OCI-LY1 (cell line): Measurements from ENCODE around the gene PIEZO1.

Experiments used
- CTCF ChIP-seq: fragments of 200-600 bp; sonication (generic), shearing (Covaris generic); IDR thresholded peaks from 2 replicates; pipeline ENCODE4 v1.5.1; 2017; ENCODE audit warnings: mild to moderate bottlenecking, antibody characterized with exemption, low read length, moderate library complexity, mixed read lengths
- EZH2 ChIP-seq: fragments of 200-600 bp; sonication (generic), shearing (Covaris generic); IDR thresholded peaks from 2 replicates; pipeline ENCODE4 v1.8.0; 2017; ENCODE audit warnings: borderline replicate concordance, mixed run types, mild to moderate bottlenecking, antibody characterized with exemption, low read length, moderate library complexity, mixed read lengths

GRCh38 chr16:88706965-88707826 lies 77.8 kb downstream of the PIEZO1 start:
- TF ChIP-seq CTCF (no peak), EZH2 (no peak)
